Ascending aorta (tissue), 2 donors: Measurements from ENCODE around the gene THRB. TPM values are rescaled to one million over a fixed set of nuclear protein-coding genes. Genes with fewer than 3 reads are reported as not detected.

Source experiments
- DNase-seq, 2 donors: peaks; one replicate each; pipeline ENCODE4 v3.0.0-alpha.2; 2019; ENCODE audit warnings: low spot score in 2 of 2
- H3K27ac ChIP-seq, 2 donors: fragments of 200-600 bp; sonication (generic); one replicate each; pipeline ENCODE4 v1.5.1; 2016 to 2017; ENCODE audit warnings: mild to moderate bottlenecking in 1 of 2
- H3K27me3 ChIP-seq: fragments of 200-600 bp; sonication (generic); one replicate; pipeline ENCODE4 v1.5.1; 2017
- H3K36me3 ChIP-seq, 2 donors: fragments of 200-600 bp; sonication (generic); one replicate each; pipeline ENCODE4 v1.5.1; 2016
- H3K4me1 ChIP-seq, 2 donors: fragments of 200-600 bp; sonication (generic); one replicate each; pipeline ENCODE4 v1.5.1; 2016 to 2017; ENCODE audit warnings: mild to moderate bottlenecking in 1 of 2
- H3K4me3 ChIP-seq, 2 donors: fragments of 200-600 bp; sonication (generic); one replicate each; pipeline ENCODE4 v1.5.1; 2016 to 2017; ENCODE audit warnings: mild to moderate bottlenecking in 1 of 2
- H3K9me3 ChIP-seq, 2 donors: fragments of 200-600 bp; sonication (generic); one replicate each; pipeline ENCODE4 v1.5.1; 2016
- CTCF ChIP-seq, 3 experiments: fragments of 200-600 bp in 2 of 3; fragments of 450-650 bp in 1 of 3; sonication (generic) in 2 of 3; IDR thresholded peaks; one replicate each; pipeline ENCODE4 v1.5.1; 2016 to 2019; ENCODE audit warnings: antibody characterized with exemption in 3 of 3, mild to moderate bottlenecking in 1 of 3, moderate library complexity in 1 of 3
- intact Hi-C: fragments of 100-400 bp; cut with DNase I; formaldehyde crosslinking; loops from one replicate; pipeline ENCODE4 v1.15.1; 2023
- total RNA-seq: library from RNA; depleted of rRNA; stranded (reverse); fragments of >200 nt; gene quantifications from one replicate; pipeline ENCODE4 v1.1.0, GENCODE V29; 2016

Gene THRB
- total RNA-seq, 1 donor from 2014 or later, result 24.7 TPM

GRCh38 chr3:24253336-24253735, 241.3 kb downstream of the THRB start:
- no peaks in the 10 kb centered on the region for H3K36me3 ChIP-seq
- H3K27me3 ChIP-seq, result no peaks in the 10 kb centered on the region
- intact Hi-C loops, result no loop called here
- no peak for TF ChIP-seq CTCF (IDR thresholded peaks at IDR 0.05)
- peaks cover 5 to 46% of the 10 kb centered on the region in 2 donors for H3K4me1 ChIP-seq
- DNase-seq, result no peak
- H3K27ac ChIP-seq, result peak overlapping the region; percentile 20 to 63
- H3K4me3 ChIP-seq, result no peak overlapping the region
- H3K9me3 ChIP-seq, result no peaks in the 10 kb centered on the region

- Histone ChIP-seq H3K27me3 (no peaks in the 10 kb centered on the region), H3K4me1 (peaks cover 0 to 24% of the 10 kb centered on the region in 2 donors), H3K4me3 (no peak overlapping the region), H3K9me3 (no peaks in the 10 kb centered on the region), H3K36me3 (no peaks in the 10 kb centered on the region), H3K27ac (peak overlapping the region; percentile 7 to 23)
- TF ChIP-seq CTCF (IDR thresholded peaks at IDR 0.05), result no peak
- intact Hi-C loops, result no loop called here
- DNase-seq, result no peak
These were observed 245.1 kb downstream of the THRB start for GRCh38 chr3:24249523-24249922.

- DNase-seq, result no peak
- intact Hi-C loops, result no loop called here
- Histone ChIP-seq H3K36me3 (no peaks in the 10 kb centered on the region), H3K27ac (no peak overlapping the region), H3K27me3 (no peaks in the 10 kb centered on the region), H3K4me3 (no peak overlapping the region), H3K4me1 (peaks cover 3 to 11% of the 10 kb centered on the region in 2 donors), H3K9me3 (no peaks in the 10 kb centered on the region)
- TF ChIP-seq CTCF (IDR thresholded peaks at IDR 0.05), result no peak
These were observed 249.6 kb downstream of the THRB start for GRCh38 chr3:24245056-24245455.

- Histone ChIP-seq H3K4me1 (peaks cover 3 to 11% of the 10 kb centered on the region in 2 donors), H3K36me3 (no peaks in the 10 kb centered on the region), H3K9me3 (no peaks in the 10 kb centered on the region), H3K27me3 (no peaks in the 10 kb centered on the region), H3K4me3 (no peak overlapping the region), H3K27ac (peak overlapping the region in 1 of 2 donors; percentile 6)
- intact Hi-C loops, result loop anchor here (5.0 kb wide), 2 partner anchors 118 to 253 kb away; no protein-coding TSS in a partner anchor
- no peak for DNase-seq
- TF ChIP-seq CTCF (IDR thresholded peaks at IDR 0.05), result no peak
These were observed 250.2 kb downstream of the THRB start for GRCh38 chr3:24244491-24244890.

- Histone ChIP-seq H3K9me3 (no peaks in the 10 kb centered on the region), H3K27me3 (no peaks in the 10 kb centered on the region), H3K4me3 (no peak overlapping the region), H3K27ac (peak overlapping the region; percentile 51 to 56), H3K36me3 (no peaks in the 10 kb centered on the region), H3K4me1 (peaks cover 3 to 19% of the 10 kb centered on the region in 2 donors)
- peak in 1 of 2 donors; percentile 81 for DNase-seq
- intact Hi-C loops, result loop anchor here (5.0 kb wide), 2 partner anchors 120 to 255 kb away; no protein-coding TSS in a partner anchor
- no peak for TF ChIP-seq CTCF (IDR thresholded peaks at IDR 0.05)
These were observed 252.5 kb downstream of the THRB start for GRCh38 chr3:24242012-24242698.
